Endodermal cell (in vitro differentiated cells): ENCODE measurements around the gene BACH2. TPM values are rescaled to one million over a fixed set of nuclear protein-coding genes. Genes with fewer than 3 reads are reported as not detected.
"Not testable (repeated sequence)": the region's sequence is repeated elsewhere in the genome, so short reads cannot be mapped to it uniquely, and the experiment has no call there.

ENCODE experiments used
- DNase-seq: peaks from one replicate; pipeline ENCODE4 v3.0.0-alpha.2; 2017
- H3K27ac ChIP-seq: 2 replicates; pipeline ENCODE4 v1.5.1; 2013; ENCODE audit warnings: mild to moderate bottlenecking, low read depth, low read length, moderate library complexity
- H3K27me3 ChIP-seq: 2 replicates; pipeline ENCODE4 v1.6.1; 2013; ENCODE audit warnings: mild to moderate bottlenecking, low read length, moderate library complexity; ENCODE audit not compliant: insufficient read depth, control insufficient read depth, poor library complexity, severe bottlenecking
- H3K36me3 ChIP-seq: 2 replicates; pipeline ENCODE4 v1.7.0; 2013; ENCODE audit warnings: mild to moderate bottlenecking, low read length, moderate library complexity; ENCODE audit not compliant: control insufficient read depth, insufficient read depth
- H3K4me1 ChIP-seq: one replicate; pipeline ENCODE4 v1.7.0; 2013; ENCODE audit warnings: low read length; ENCODE audit not compliant: control insufficient read depth, insufficient read depth
- H3K4me3 ChIP-seq: 2 replicates; pipeline ENCODE4 v1.5.1; 2013; ENCODE audit warnings: mild to moderate bottlenecking, low read length, moderate library complexity
- H3K9ac ChIP-seq: 2 replicates; pipeline ENCODE4 v1.6.1; 2013; ENCODE audit warnings: mild to moderate bottlenecking, low read length, moderate library complexity; ENCODE audit not compliant: poor library complexity, severe bottlenecking; ENCODE audit errors: extremely low read depth
- H3K9me3 ChIP-seq: 2 replicates; pipeline ENCODE4 v1.6.1; 2013; ENCODE audit warnings: mild to moderate bottlenecking, low read length, moderate library complexity; ENCODE audit not compliant: control insufficient read depth
- H3K27ac Mint-ChIP-seq: 2 replicates; pipeline ENCODE4 v1.8.0; 2020; ENCODE audit warnings: mixed read lengths
- H3K27me3 Mint-ChIP-seq: 2 replicates; pipeline ENCODE4 v1.8.0; 2021; ENCODE audit warnings: mild to moderate bottlenecking, mixed read lengths; ENCODE audit not compliant: insufficient read depth
- H3K36me3 Mint-ChIP-seq: 2 replicates; pipeline ENCODE4 v1.8.0; 2020; ENCODE audit warnings: low read depth, mixed read lengths
- H3K4me1 Mint-ChIP-seq: 2 replicates; pipeline ENCODE4 v1.8.0; 2020; ENCODE audit warnings: mixed read lengths
- H3K4me3 Mint-ChIP-seq: 2 replicates; pipeline ENCODE4 v1.8.0; 2020; ENCODE audit warnings: mild to moderate bottlenecking, moderate library complexity, mixed read lengths
- H3K9me3 Mint-ChIP-seq: 2 replicates; pipeline ENCODE4 v1.8.0; 2020; ENCODE audit warnings: mild to moderate bottlenecking, mixed read lengths
- CTCF ChIP-seq: fragments of 200-600 bp; sonication (generic); conservative IDR thresholded peaks from 2 replicates; pipeline ENCODE4 v1.5.0; 2021; ENCODE audit warnings: antibody characterized with exemption, mild to moderate bottlenecking
- WGBS, 2 experiments: methylation state at CpG; one replicate each; pipeline versions ENCODE4 v1.1.5 to v1.1.7; 2013; ENCODE audit warnings: missing lambda C conversion rate in 2 of 2, mixed read lengths in 1 of 2; ENCODE audit not compliant: insufficient coverage in 1 of 2, insufficient read length in 1 of 2; 5-methylcytosine and 5-hydroxymethylcytosine counted together
- total RNA-seq, 2 donors: library from RNA; stranded (reverse); fragmentation: NEBNext Ultra II Directional in 1 of 2; extraction: Animal tissue kit (Norgen Biotek cat#: 25700) in 1 of 2; gene quantifications; 2 replicates in 1 of 2; 3 replicates in 1 of 2; pipeline ENCODE4 v1.2.1, GENCODE V29; 2021

Gene BACH2
- total RNA-seq, 2 donors from 2014 or later: 11.0 to 22.3 TPM

- WGBS, 2 experiments: 80 to 89% methylated on average over 2 to 4 of the region's 4 CpGs
- Histone ChIP-seq H3K9ac (no peak overlapping the region), H3K4me3 (no peak overlapping the region), H3K9me3 (peaks cover 5% of the 10 kb centered on the region), H3K27ac (peak overlapping the region; percentile 31), H3K27me3 (no peaks in the 10 kb centered on the region), H3K4me1 (no peaks in the 10 kb centered on the region), H3K36me3 (no peaks in the 10 kb centered on the region)
- no peak for DNase-seq
- H3K9me3 Mint-ChIP-seq: no peaks in the 10 kb centered on the region
- no peak for TF ChIP-seq CTCF
- H3K27me3 Mint-ChIP-seq: no peaks in the 10 kb centered on the region
- H3K4me1 Mint-ChIP-seq: peaks cover 3% of the 10 kb centered on the region
- H3K4me3 Mint-ChIP-seq: no peak overlapping the region
- H3K27ac Mint-ChIP-seq: no peak overlapping the region
- H3K36me3 Mint-ChIP-seq: no peaks in the 10 kb centered on the region
These were observed 127.3 kb downstream of the BACH2 start for GRCh38 chr6:90169374-90169773.

GRCh38 chr6:90168693-90169131 is 127.9 kb downstream of the BACH2 start:
- Mint-ChIP-seq H3K9me3 (no peaks in the 10 kb centered on the region), H3K4me3 (no peak overlapping the region), H3K27me3 (no peaks in the 10 kb centered on the region), H3K27ac (no peak overlapping the region), H3K36me3 (no peaks in the 10 kb centered on the region), H3K4me1 (peaks cover 3% of the 10 kb centered on the region)
- H3K9me3 ChIP-seq: peaks cover 5% of the 10 kb centered on the region
- no peak for DNase-seq
- H3K27ac ChIP-seq: no peak overlapping the region
- no peaks in the 10 kb centered on the region for H3K27me3 ChIP-seq
- 57 to 84% methylated on average over 2 to 4 of the region's 4 CpGs for WGBS, 2 experiments
- H3K36me3 ChIP-seq: no peaks in the 10 kb centered on the region
- H3K4me3 ChIP-seq: no peak overlapping the region
- H3K9ac ChIP-seq: no peak overlapping the region
- no peaks in the 10 kb centered on the region for H3K4me1 ChIP-seq
- no peak for TF ChIP-seq CTCF

DNA sequence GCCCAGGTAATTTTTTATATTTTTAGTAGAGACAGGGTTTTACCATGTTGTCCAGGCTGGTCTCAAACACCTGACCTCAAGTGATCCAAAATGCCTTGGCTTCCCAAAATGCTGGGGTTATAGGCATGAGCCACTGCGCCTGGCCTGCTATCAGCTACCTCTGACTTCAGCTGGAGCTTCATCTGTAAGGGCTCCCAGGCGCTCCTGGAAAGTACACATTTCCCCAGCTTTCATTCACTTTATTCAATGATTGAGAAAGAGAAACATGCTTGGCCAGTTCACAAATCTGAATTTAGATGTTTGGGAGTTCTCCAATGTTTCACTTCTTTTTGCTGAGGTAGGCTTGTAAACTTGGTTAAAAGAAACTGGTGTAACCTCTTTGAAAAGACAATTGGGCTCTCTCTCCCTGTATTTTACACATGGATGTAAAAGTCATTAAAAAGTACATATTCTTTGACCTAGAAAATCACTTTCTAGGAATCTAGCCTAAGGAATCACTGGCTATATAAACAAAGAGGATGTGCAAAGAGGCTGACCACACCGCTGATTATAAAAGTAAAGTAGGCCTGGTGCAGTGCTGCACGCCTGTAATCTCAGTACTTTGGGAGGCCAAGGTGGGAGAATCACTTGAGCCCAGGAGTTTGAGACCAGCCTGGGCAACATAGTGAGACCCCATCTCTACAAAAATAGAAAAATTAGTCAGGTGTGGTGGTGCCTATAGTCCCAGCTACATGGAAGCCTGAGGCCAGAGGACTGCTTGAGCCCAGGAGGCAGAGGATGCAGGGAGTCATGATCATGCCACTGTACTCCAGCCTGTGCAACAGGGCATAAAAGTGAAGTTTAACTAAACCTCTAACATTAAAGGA is 128.9 kb downstream of the BACH2 start:
- Mint-ChIP-seq H3K4me3 (no peak overlapping the region), H3K36me3 (no peaks in the 10 kb centered on the region), H3K27ac (no peak overlapping the region), H3K27me3 (no peaks in the 10 kb centered on the region), H3K9me3 (no peaks in the 10 kb centered on the region), H3K4me1 (peaks cover 9% of the 10 kb centered on the region)
- no peak overlapping the region for H3K9ac ChIP-seq
- no peak overlapping the region for H3K4me3 ChIP-seq
- H3K27ac ChIP-seq: no peak overlapping the region
- no peaks in the 10 kb centered on the region for H3K36me3 ChIP-seq
- H3K9me3 ChIP-seq: no peaks in the 10 kb centered on the region
- no peaks in the 10 kb centered on the region for H3K27me3 ChIP-seq
- no peak for TF ChIP-seq CTCF
- 90 to 95% methylated on average over 3 to 4 of the region's 4 CpGs for WGBS, 2 experiments
- DNase-seq: no peak
- H3K4me1 ChIP-seq: no peaks in the 10 kb centered on the region

GRCh38 chr6:90166155-90166924 is 130.3 kb downstream of the BACH2 start:
- not testable (repeated sequence) for H3K27ac Mint-ChIP-seq, H3K4me3 ChIP-seq, H3K9me3 ChIP-seq, H3K27ac ChIP-seq, H3K4me1 ChIP-seq, H3K4me3 Mint-ChIP-seq, H3K27me3 Mint-ChIP-seq, H3K9me3 Mint-ChIP-seq, H3K9ac ChIP-seq, H3K27me3 ChIP-seq, DNase-seq, H3K4me1 Mint-ChIP-seq, H3K36me3 Mint-ChIP-seq, H3K36me3 ChIP-seq
- WGBS, 2 experiments: 92 to 100% methylated on average over 2 to 3 of the region's 7 CpGs
